ENCODE data around the gene CASD1.

DNA sequence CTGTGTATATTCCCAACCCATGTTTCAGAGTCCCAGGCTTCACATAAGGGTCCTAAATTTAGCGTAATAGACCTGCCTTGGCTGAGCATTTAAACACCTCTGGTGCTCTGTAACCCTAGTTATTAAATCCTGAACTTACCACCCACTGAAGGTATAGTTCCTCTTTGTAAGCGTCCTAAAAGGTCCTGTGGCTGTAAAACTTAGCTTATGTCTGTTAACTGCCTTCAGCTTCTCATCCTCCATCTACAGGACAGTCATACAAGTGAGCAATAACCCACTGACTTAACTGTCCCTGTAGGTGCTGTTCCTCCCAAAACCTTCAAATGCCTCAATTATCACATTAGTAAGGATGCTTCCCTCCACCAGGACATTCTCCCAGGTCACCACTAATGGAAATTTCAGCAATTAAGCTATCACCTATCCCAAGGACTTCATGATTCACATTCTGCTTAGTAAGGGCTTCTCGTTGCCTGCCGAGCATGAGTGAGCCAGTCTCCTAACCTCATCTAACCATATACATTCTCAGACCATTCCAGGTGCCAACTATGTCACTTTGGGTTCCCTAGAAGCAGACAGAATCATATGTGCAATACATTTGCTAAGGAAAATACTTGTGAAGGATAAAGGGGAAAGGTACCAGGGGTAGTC lies 55.8 kb downstream of the CASD1 start:
- TF ChIP-seq, protein P1, sequence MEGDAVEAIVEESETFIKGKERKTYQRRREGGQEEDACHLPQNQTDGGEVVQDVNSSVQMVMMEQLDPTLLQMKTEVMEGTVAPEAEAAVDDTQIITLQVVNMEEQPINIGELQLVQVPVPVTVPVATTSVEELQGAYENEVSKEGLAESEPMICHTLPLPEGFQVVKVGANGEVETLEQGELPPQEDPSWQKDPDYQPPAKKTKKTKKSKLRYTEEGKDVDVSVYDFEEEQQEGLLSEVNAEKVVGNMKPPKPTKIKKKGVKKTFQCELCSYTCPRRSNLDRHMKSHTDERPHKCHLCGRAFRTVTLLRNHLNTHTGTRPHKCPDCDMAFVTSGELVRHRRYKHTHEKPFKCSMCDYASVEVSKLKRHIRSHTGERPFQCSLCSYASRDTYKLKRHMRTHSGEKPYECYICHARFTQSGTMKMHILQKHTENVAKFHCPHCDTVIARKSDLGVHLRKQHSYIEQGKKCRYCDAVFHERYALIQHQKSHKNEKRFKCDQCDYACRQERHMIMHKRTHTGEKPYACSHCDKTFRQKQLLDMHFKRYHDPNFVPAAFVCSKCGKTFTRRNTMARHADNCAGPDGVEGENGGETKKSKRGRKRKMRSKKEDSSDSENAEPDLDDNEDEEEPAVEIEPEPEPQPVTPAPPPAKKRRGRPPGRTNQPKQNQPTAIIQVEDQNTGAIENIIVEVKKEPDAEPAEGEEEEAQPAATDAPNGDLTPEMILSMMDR (IDR thresholded peaks at IDR 0.05; ENCODE audit: low read depth, low read length), result no peak
- TF ChIP-seq EZH2phosphoT487 (IDR thresholded peaks at IDR 0.05; ENCODE audit: low read depth), result no peak

All from OCI-LY3 (cell line).